Measurements from ENCODE around the gene ODAD3.
"Not testable (repeated sequence)": the region's sequence is repeated elsewhere in the genome, so short reads cannot be mapped to it uniquely, and the experiment has no call there.

Gene ODAD3

GRCh38 chr19:11475861-11476260, 40.9 kb upstream of the ODAD3 start:
- peaks cover 85% of the 10 kb centered on the region for H3K27me3 ChIP-seq
- H3K36me3 ChIP-seq = no peaks in the 10 kb centered on the region
- H3K4me1 ChIP-seq (ENCODE audit: control insufficient read depth in 1 of 2, insufficient read depth in 1 of 2, low read depth in 1 of 2, low read length in 1 of 2) = peaks cover 6 to 15% of the 10 kb centered on the region in 2 experiments
- no peak overlapping the region for H3K4me3 ChIP-seq (ENCODE audit: low read depth in 1 of 2, low read length in 1 of 2)
- H3K9me3 ChIP-seq = no peaks in the 10 kb centered on the region
- TF ChIP-seq, protein P1, sequence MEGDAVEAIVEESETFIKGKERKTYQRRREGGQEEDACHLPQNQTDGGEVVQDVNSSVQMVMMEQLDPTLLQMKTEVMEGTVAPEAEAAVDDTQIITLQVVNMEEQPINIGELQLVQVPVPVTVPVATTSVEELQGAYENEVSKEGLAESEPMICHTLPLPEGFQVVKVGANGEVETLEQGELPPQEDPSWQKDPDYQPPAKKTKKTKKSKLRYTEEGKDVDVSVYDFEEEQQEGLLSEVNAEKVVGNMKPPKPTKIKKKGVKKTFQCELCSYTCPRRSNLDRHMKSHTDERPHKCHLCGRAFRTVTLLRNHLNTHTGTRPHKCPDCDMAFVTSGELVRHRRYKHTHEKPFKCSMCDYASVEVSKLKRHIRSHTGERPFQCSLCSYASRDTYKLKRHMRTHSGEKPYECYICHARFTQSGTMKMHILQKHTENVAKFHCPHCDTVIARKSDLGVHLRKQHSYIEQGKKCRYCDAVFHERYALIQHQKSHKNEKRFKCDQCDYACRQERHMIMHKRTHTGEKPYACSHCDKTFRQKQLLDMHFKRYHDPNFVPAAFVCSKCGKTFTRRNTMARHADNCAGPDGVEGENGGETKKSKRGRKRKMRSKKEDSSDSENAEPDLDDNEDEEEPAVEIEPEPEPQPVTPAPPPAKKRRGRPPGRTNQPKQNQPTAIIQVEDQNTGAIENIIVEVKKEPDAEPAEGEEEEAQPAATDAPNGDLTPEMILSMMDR (IDR thresholded peaks at IDR 0.05) = no peak
- no peak overlapping the region for H3K27ac ChIP-seq

DNA sequence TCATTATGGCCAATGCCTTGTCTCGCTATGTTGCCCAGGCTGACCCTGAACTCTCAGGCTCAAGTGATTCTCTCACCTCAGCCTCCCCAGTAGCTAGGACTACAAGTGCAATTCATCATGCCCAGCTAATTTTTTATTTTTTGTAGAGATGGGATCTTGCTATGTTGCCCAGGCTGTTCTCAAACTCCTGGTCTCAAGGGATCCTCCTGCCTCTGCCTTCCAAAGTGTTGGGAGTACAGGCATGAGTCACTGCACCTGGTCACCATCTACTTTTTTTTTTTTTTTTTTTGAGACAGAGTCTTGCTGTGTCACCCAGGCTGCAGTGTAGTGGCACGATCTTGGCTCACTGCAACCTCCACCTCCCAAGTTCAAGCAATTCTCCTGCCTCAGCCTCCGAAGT, 40.4 kb upstream of the ODAD3 start:
- not testable (repeated sequence) for H3K4me1 ChIP-seq (ENCODE audit: control insufficient read depth in 1 of 2, insufficient read depth in 1 of 2, low read depth in 1 of 2, low read length in 1 of 2); H3K9me3 ChIP-seq; H3K4me3 ChIP-seq (ENCODE audit: low read depth in 1 of 2, low read length in 1 of 2); H3K36me3 ChIP-seq; H3K27ac ChIP-seq
- H3K27me3 ChIP-seq = peaks cover 80% of the 10 kb centered on the region

DNA sequence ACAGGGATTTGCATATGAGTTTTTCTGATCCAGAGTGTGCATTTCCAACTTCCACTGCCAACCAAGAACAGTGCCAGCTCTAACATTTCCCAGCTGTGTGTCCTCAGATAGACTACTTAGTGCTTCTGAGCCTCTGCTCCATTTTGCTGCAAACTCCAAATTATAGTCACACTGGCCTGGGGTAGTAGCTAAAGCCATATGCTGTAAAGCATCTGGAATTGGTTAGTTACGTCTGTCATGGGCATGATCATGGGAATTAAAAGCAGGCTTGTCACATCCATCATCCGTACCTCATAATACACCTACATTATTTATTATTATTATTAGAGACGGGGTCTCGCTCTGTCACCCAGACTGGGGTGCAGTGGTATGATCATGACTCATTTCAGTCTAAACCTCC, 38.8 kb upstream of the ODAD3 start:
- Histone ChIP-seq H3K9me3 (no peaks in the 10 kb centered on the region), H3K4me3 (ENCODE audit: low read depth in 1 of 2, low read length in 1 of 2) (no peak overlapping the region), H3K27me3 (peaks cover 63% of the 10 kb centered on the region), H3K4me1 (ENCODE audit: control insufficient read depth in 1 of 2, insufficient read depth in 1 of 2, low read depth in 1 of 2, low read length in 1 of 2) (no peaks in the 10 kb centered on the region), H3K36me3 (no peaks in the 10 kb centered on the region), H3K27ac (no peak overlapping the region)
- TF ChIP-seq, protein P1 (IDR thresholded peaks at IDR 0.05) = no peak

- H3K4me3 ChIP-seq (ENCODE audit: low read depth in 1 of 2, low read length in 1 of 2); H3K27ac ChIP-seq; H3K9me3 ChIP-seq; H3K4me1 ChIP-seq (ENCODE audit: control insufficient read depth in 1 of 2, insufficient read depth in 1 of 2, low read depth in 1 of 2, low read length in 1 of 2); H3K36me3 ChIP-seq: not testable (repeated sequence)
- H3K27me3 ChIP-seq = peaks cover 15% of the 10 kb centered on the region
Measured at GRCh38 chr19:11468266-11468845, 33.4 kb upstream of the ODAD3 start.

DNA sequence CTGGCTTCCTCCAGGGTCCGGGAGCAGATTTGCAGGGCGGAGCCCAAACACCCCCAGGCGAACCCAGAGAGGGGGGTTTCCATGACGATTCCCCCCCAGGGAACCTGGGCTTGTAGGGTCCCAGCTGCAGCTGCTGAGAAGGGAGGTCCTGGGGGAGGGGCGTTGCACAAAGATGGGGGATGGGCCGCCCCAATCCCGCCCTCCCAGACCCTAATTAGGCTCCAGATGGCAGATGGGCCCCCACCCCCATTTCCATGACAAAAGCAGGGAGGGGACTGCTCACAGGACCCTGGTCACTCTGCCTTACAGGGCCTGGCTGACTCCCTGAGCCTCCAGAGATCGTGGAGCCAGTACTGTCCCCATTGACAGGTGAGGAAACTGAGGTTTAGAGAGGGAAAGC, 30.7 kb upstream of the ODAD3 start:
- no peak overlapping the region for H3K27ac ChIP-seq
- no peaks in the 10 kb centered on the region for H3K4me1 ChIP-seq (ENCODE audit: control insufficient read depth in 1 of 2, insufficient read depth in 1 of 2, low read depth in 1 of 2, low read length in 1 of 2)
- H3K4me3 ChIP-seq (ENCODE audit: low read depth in 1 of 2, low read length in 1 of 2) = no peak overlapping the region
- peaks cover 5% of the 10 kb centered on the region for H3K27me3 ChIP-seq
- H3K36me3 ChIP-seq = no peaks in the 10 kb centered on the region
- no peaks in the 10 kb centered on the region for H3K9me3 ChIP-seq
- TF ChIP-seq, protein P1 (IDR thresholded peaks at IDR 0.05) = no peak

DNA sequence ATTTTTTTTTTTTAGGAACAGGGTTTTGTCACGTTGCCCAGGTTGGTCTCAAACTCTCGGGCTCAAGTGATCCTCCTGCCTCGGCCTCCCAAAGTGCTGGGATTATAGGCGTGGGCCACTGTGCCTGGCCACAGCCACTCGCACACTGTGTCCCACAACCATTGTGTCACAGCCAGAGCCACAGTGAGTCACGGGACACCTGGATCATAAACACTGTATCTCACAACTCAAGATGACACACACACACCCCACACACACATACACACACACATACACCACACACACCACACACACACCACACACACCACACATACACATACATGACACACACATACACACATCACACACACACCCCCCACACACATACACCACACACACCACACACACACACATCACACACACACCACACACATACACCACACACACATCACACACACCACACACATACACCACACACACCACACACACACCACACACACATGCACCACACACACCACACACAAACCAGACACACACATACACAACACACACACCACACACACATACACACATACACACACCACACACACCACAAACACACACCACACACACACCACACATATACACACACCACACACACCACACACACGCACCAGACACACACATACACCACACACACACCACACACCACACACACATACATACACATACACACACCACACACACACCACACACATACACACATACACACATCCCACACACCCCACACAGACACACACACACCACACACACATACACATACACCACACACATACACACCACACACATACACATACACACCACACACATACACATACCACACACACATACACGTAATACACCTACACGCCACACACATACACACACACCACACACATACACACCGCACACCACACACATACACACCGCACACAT, 29.7 kb upstream of the ODAD3 start:
- TF ChIP-seq, protein P1 (IDR thresholded peaks at IDR 0.05) = no peak
- Histone ChIP-seq H3K4me3 (ENCODE audit: low read depth in 1 of 2, low read length in 1 of 2) (no peak overlapping the region), H3K4me1 (ENCODE audit: control insufficient read depth in 1 of 2, insufficient read depth in 1 of 2, low read depth in 1 of 2, low read length in 1 of 2) (no peaks in the 10 kb centered on the region), H3K9me3 (no peaks in the 10 kb centered on the region), H3K27ac (no peak overlapping the region), H3K27me3 (peaks cover 9% of the 10 kb centered on the region), H3K36me3 (no peaks in the 10 kb centered on the region)
